Nephron (organoid): Measurements from ENCODE around the gene AP1S1.

Source experiments
- H3K27ac Mint-ChIP-seq, 3 experiments: 2 replicates each; pipeline ENCODE4 v1.8.0; 2020; ENCODE audit warnings: mixed read lengths in 3 of 3, mild to moderate bottlenecking in 2 of 3, moderate library complexity in 1 of 3
- H3K27me3 Mint-ChIP-seq: 2 replicates; pipeline ENCODE4 v1.8.0; 2021; ENCODE audit warnings: low read depth, mild to moderate bottlenecking, moderate library complexity, mixed read lengths
- H3K36me3 Mint-ChIP-seq: 2 replicates; pipeline ENCODE4 v1.8.0; 2020; ENCODE audit warnings: low read depth, mixed read lengths
- H3K4me1 Mint-ChIP-seq: 2 replicates; pipeline ENCODE4 v1.8.0; 2020; ENCODE audit warnings: mixed read lengths
- H3K4me3 Mint-ChIP-seq, 3 experiments: 2 replicates each; pipeline ENCODE4 v1.8.0; 2020; ENCODE audit warnings: mild to moderate bottlenecking in 3 of 3, mixed read lengths in 3 of 3, moderate library complexity in 2 of 3
- H3K9me3 Mint-ChIP-seq: 2 replicates; pipeline ENCODE4 v1.8.0; 2020; ENCODE audit warnings: mixed read lengths
- TF ChIP-seq, protein P1 (sequence below), 3 experiments: fragments of 200-600 bp; sonication (generic); IDR thresholded peaks; one replicate each; pipeline ENCODE4 v1.5.0; 2021; ENCODE audit warnings: antibody characterized with exemption in 3 of 3; ENCODE audit not compliant: unreplicated experiment in 3 of 3

The AP1S1 gene

DNA sequence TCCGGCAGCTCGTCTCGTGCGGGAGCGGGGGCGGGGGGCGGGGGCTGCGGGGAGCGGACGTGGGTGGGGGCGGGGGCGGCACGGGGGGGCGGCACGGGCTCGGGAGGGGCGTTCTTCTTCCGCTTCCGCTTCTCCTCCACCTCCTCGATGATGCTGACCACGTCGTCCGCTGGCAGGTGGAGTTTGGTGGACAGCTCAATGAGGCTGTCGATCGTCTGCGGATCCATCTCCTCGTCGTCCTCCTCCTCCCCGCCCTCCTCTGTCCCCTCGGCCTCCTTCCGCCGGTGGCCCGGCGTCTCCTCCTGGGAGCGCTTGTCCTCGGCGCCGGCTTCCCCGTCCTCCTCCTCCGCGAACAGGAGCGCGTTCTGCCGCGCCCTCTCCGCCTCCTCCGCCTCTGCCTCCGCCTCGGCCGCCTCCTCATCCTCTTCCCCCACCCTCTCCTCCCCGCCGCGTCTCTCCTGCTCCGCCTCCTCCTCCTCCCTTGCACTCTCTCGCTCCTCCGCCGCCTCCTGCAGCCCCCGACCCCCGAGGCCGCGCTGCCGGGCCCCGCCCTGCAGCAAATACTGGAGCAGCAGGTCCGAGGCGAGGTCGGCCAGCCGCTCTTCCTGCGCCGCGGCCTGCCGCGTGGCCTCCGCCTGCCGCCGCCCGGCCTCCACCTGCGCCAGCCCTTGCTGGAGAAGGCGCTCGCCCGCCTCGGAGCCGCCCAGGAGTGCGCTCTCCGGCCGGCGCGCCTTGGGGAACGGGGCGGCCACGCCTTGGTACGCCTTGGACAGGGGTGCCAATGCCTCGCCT is 9.2 kb downstream of the AP1S1 start:
- Mint-ChIP-seq H3K27me3 (peaks cover 74% of the 10 kb centered on the region), H3K4me3 (peak overlapping the region; percentile 17 to 75 (median 48)), H3K4me1 (peaks cover 26% of the 10 kb centered on the region), H3K9me3 (no peaks in the 10 kb centered on the region), H3K36me3 (peaks cover 9% of the 10 kb centered on the region), H3K27ac (no peak overlapping the region)
- TF ChIP-seq, protein P1, sequence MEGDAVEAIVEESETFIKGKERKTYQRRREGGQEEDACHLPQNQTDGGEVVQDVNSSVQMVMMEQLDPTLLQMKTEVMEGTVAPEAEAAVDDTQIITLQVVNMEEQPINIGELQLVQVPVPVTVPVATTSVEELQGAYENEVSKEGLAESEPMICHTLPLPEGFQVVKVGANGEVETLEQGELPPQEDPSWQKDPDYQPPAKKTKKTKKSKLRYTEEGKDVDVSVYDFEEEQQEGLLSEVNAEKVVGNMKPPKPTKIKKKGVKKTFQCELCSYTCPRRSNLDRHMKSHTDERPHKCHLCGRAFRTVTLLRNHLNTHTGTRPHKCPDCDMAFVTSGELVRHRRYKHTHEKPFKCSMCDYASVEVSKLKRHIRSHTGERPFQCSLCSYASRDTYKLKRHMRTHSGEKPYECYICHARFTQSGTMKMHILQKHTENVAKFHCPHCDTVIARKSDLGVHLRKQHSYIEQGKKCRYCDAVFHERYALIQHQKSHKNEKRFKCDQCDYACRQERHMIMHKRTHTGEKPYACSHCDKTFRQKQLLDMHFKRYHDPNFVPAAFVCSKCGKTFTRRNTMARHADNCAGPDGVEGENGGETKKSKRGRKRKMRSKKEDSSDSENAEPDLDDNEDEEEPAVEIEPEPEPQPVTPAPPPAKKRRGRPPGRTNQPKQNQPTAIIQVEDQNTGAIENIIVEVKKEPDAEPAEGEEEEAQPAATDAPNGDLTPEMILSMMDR (IDR thresholded peaks at IDR 0.05; ENCODE audit: unreplicated experiment in 3 of 3) = no peak

DNA sequence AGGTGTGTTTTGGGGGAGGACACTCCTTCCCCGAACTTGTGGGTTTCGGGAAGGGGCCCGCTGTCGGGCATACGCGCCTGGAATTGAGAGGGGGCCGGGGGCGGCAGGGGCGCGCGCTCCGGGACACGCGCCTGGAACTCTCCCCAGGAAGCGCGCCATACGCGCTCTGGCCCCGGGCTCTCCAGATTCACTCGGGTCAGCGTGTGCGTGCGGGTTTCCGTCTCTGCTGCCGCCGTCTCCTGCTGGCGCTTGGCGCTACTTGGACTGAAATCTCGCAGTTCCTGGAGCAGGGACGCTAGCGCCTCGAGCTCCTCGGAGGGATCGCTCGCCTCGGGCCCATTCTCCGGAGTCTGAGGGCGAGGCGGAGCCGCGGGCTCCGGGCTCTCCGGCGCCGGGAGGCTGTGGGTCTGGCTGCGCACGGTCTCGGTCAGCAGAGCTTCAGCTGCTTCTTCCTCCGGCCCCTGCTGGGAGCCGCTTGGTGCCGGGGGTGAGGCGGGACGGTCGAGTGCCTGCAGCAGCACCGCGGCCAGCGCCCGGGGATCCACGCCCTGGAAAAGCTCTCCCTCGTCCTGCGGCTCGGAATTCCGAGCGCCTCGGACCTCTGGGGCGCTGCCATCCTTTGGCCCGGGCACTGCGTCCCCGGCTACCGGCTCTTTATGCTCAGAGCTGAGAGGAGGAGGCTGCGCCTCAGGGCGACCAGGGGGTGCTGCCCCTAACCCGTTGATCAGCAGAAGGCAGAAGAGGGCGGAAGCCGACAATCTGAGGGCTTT is 10.0 kb downstream of the AP1S1 start:
- TF ChIP-seq, protein P1 (IDR thresholded peaks at IDR 0.05; ENCODE audit: unreplicated experiment in 3 of 3) = no peak
- Mint-ChIP-seq H3K4me1 (peaks cover 30% of the 10 kb centered on the region), H3K27ac (no peak overlapping the region), H3K4me3 (peak overlapping the region; percentile 36 to 74 (median 63)), H3K36me3 (peaks cover 9% of the 10 kb centered on the region), H3K9me3 (no peaks in the 10 kb centered on the region), H3K27me3 (peaks cover 78% of the 10 kb centered on the region)

DNA sequence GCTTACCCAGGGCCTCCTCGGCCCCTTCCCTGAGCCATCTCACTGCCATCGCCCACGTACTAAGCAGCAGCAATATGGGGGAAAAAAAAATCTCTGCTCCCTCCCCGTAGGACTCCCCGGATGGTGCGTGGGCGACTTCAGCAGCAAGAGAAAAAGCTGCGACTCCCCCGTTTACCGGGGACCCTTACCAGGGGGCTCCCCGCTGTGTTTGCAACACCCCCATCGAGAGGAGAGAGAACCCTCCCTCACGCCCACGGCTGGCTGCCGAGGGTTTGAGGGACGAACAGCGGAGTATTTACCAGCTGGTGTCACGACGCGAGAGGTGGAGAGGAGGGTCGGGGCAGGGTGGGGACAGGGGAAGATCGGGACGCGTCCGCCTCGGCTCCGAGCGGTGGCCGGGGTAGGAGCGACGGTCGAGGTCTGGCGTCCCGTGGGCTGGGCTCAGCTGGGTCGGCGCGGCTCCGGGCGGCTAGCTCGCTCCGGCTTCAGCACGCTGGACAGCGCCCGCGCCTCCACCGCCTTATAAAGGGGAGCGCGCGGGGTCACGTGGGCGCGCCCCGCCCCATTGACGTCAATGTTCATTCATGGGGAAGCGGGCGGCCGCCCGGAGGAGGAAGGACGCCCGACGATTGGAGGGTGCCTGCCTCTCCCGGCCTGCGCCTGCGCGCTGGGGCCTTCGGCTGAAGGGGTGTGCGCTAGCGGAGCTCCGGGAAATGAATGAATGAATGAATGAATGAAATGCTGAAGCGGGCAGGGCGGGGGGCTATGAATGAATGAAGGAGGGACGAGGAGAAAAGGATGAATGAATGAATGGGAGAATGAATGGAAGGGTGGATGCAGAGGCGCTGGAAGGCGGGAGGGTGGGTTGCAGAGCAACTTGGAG is 11.0 kb downstream of the AP1S1 start, which contains the start of gene VGF:
TSS of gene VGF (minus strand) at position 495 of the 883 bp plus-strand sequence. CDS start 726 bp downstream, outside the sequence.
- Mint-ChIP-seq H3K4me3 (peak within 1 kb of the TSS; percentile 70 to 78 (median 74)), H3K27ac (no peak within 1 kb of the TSS), H3K9me3 (no peaks in the 10 kb centered on the region), H3K36me3 (peaks cover 1% of the 10 kb centered on the region), H3K4me1 (peaks cover 37% of the 10 kb centered on the region), H3K27me3 (peaks cover 87% of the 10 kb centered on the region)
- TF ChIP-seq, protein P1 (IDR thresholded peaks at IDR 0.05; ENCODE audit: unreplicated experiment in 3 of 3) = no peak

DNA sequence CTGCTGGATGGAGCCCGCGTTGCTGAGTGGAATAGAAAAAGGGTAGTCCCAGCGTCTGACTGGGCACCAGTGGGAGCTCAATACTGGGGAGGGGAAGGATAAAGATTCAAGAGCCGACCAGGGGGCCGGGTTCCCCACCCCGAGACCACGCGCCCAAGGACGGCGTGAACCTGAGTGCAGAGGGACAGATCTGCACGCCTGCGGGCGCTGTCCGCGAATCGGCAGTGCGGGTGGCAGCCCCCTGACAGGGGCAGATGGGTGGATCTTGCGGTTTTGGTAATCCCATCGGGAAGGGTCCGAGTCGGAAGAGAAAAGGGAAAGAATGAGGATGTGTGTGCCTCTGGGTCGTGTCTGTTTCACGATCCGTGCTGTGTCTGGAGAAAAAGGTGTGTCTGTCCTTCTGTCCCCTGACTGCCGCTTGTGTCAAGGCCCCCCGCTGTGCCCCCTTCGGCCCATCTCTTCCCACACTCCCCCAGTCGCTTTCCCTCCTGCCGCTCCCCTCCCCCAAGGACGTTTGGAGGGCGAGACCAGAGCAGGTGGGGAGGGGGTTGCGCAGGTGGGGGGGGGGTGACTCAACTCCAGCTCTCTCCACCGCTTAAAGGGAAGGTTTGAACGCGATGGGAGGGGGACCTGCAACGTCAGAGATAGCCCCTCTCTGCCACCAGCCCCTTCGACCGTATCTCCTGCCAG is 11.8 kb downstream of the AP1S1 start:
- peaks cover 92% of the 10 kb centered on the region for H3K27me3 Mint-ChIP-seq
- no peak overlapping the region for H3K27ac Mint-ChIP-seq
- H3K4me3 Mint-ChIP-seq = peak overlapping the region; percentile 70 to 78 (median 74)
- TF ChIP-seq, protein P1 (IDR thresholded peaks at IDR 0.05; ENCODE audit: unreplicated experiment in 3 of 3) = no peak
- H3K4me1 Mint-ChIP-seq = peaks cover 44% of the 10 kb centered on the region
- H3K9me3 Mint-ChIP-seq = no peaks in the 10 kb centered on the region
- H3K36me3 Mint-ChIP-seq = no peaks in the 10 kb centered on the region

DNA sequence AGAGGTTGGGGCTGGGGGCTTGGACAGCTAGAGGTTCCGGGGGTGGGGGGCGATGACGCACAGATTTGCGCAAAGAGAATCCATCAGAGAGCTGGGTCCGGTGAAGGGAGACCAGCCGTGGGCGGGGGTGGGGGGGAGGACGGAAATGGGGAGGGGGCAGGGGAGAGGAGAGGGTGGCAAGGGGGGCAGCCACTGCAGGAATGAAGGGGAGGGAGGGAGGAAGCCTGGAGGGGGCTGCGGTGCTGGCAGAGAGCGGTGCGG is 12.3 kb downstream of the AP1S1 start:
- H3K27me3 Mint-ChIP-seq = peaks cover 92% of the 10 kb centered on the region
- H3K9me3 Mint-ChIP-seq = no peaks in the 10 kb centered on the region
- peak overlapping the region in 1 of 3 experiments; percentile 78 for H3K4me3 Mint-ChIP-seq
- TF ChIP-seq, protein P1 (IDR thresholded peaks at IDR 0.05; ENCODE audit: unreplicated experiment in 3 of 3) = no peak
- no peak overlapping the region for H3K27ac Mint-ChIP-seq
- H3K36me3 Mint-ChIP-seq = no peaks in the 10 kb centered on the region
- H3K4me1 Mint-ChIP-seq = peaks cover 49% of the 10 kb centered on the region
